BLaER1 treated with 17β-estradiol and CSF1 and Interleukin-3, amounts not matched to agents 10 nM and 100 nM (cell line): ENCODE results near the gene CTSC.

Experiments used
- H3K27ac ChIP-seq, 11 experiments: shearing (Covaris generic); formaldehyde crosslinking; 2 replicates each; pipeline ENCODE4 v1.8.1; 2022
- H3K27me3 ChIP-seq, 11 experiments: shearing (Covaris generic); formaldehyde crosslinking; 2 replicates each; pipeline ENCODE4 v1.8.1; 2022
- H3K36me3 ChIP-seq, 11 experiments: shearing (Covaris generic); formaldehyde crosslinking; 2 replicates each; pipeline ENCODE4 v1.8.1; 2022
- H3K4me1 ChIP-seq, 10 experiments: shearing (Covaris generic); formaldehyde crosslinking; 2 replicates each; pipeline ENCODE4 v1.8.1; 2022
- H3K4me2 ChIP-seq, 11 experiments: shearing (Covaris generic); formaldehyde crosslinking; 2 replicates each; pipeline ENCODE4 v1.8.1; 2022
- H3K4me3 ChIP-seq, 10 experiments: shearing (Covaris generic); formaldehyde crosslinking; 2 replicates each; pipeline ENCODE4 v1.8.1; 2022
- H3K9ac ChIP-seq, 11 experiments: shearing (Covaris generic); formaldehyde crosslinking; 2 replicates each; pipeline ENCODE4 v1.8.1; 2022
- H3K9me3 ChIP-seq, 11 experiments: shearing (Covaris generic); formaldehyde crosslinking; replicated peaks in 1 of 11; 2 replicates each; pipeline ENCODE4 v1.8.1; 2022
- H4K20me1 ChIP-seq, 11 experiments: shearing (Covaris generic); formaldehyde crosslinking; 2 replicates each; pipeline ENCODE4 v1.8.1; 2022
- Cebpa-rat ChIP-seq, 11 experiments: shearing (Covaris generic); IDR thresholded peaks; 2 replicates each; pipeline ENCODE4 v1.8.1; 2022

The CTSC gene

GRCh38 chr11:88337181-88337986, at the start of gene CTSC:
TSS of gene CTSC (minus strand) at chr11:88337736. CDS start at chr11:88337672, 64 bp downstream.
- Histone ChIP-seq H3K4me2 (peak within 1 kb of the TSS; percentile 84 to 97 (median 90)), H4K20me1 (peaks cover 6 to 36% (median 31%) of the 10 kb centered on the region in 11 experiments; a peak in 19 of 22 replicates), H3K27ac (peak within 1 kb of the TSS; percentile 93 to 99 (median 98)), H3K9me3 (no peaks in the 10 kb centered on the region; a peak in 1 of 22 replicates), H3K9ac (peak within 1 kb of the TSS; percentile 91 to 98 (median 95)), H3K27me3 (no peaks in the 10 kb centered on the region), H3K4me1 (peaks cover 35 to 60% (median 47%) of the 10 kb centered on the region in 10 experiments), H3K36me3 (peaks cover 28 to 38% (median 36%) of the 10 kb centered on the region in 11 experiments; a peak in 21 of 22 replicates), H3K4me3 (peak within 1 kb of the TSS; percentile 74 to 98 (median 88))
- TF ChIP-seq Cebpa-rat (IDR thresholded peaks at IDR 0.05) = no peak

GRCh38 chr11:88384669-88385005, 47.1 kb upstream of the CTSC start:
- Histone ChIP-seq H3K36me3 (no peaks in the 10 kb centered on the region), H3K27ac (no peak overlapping the region), H4K20me1 (no peaks in the 10 kb centered on the region), H3K9ac (no peak overlapping the region), H3K9me3 (peaks cover 0 to 9% (median 0%) of the 10 kb centered on the region in 11 experiments; a peak in 1 of 22 replicates), H3K4me1 (0 out of 20 replicates have a peak, but pooled peaks cover 0 to 4% (median 0%) of the 10 kb centered on the region in 10 experiments), H3K4me3 (no peak overlapping the region), H3K4me2 (no peak overlapping the region; a peak in 1 of 22 replicates), H3K27me3 (no peaks in the 10 kb centered on the region)
- no peak for TF ChIP-seq Cebpa-rat (IDR thresholded peaks at IDR 0.05)

GRCh38 chr11:88384004-88384668, 46.6 kb upstream of the CTSC start:
- no peak for TF ChIP-seq Cebpa-rat (IDR thresholded peaks at IDR 0.05)
- Histone ChIP-seq H3K36me3 (no peaks in the 10 kb centered on the region), H3K4me2 (no peak overlapping the region; a peak in 1 of 22 replicates), H3K4me1 (0 out of 20 replicates have a peak, but pooled peaks cover 0 to 4% (median 0%) of the 10 kb centered on the region in 10 experiments), H3K4me3 (no peak overlapping the region), H3K9ac (no peak overlapping the region), H3K9me3 (peaks cover 0 to 9% (median 0%) of the 10 kb centered on the region in 11 experiments; a peak in 1 of 22 replicates), H3K27me3 (no peaks in the 10 kb centered on the region), H4K20me1 (no peaks in the 10 kb centered on the region), H3K27ac (no peak overlapping the region)

GRCh38 chr11:88383447-88383846, 45.9 kb upstream of the CTSC start:
- peaks cover 0 to 9% (median 0%) of the 10 kb centered on the region in 11 experiments; a peak in 1 of 22 replicates for H3K9me3 ChIP-seq
- H3K36me3 ChIP-seq = no peaks in the 10 kb centered on the region
- no peak overlapping the region for H3K4me3 ChIP-seq
- no peaks in the 10 kb centered on the region for H4K20me1 ChIP-seq
- 0 out of 20 replicates have a peak, but pooled peaks cover 0 to 4% (median 0%) of the 10 kb centered on the region in 10 experiments for H3K4me1 ChIP-seq
- no peak overlapping the region for H3K27ac ChIP-seq
- no peaks in the 10 kb centered on the region for H3K27me3 ChIP-seq
- H3K4me2 ChIP-seq = no peak overlapping the region
- no peak overlapping the region for H3K9ac ChIP-seq
- no peak for TF ChIP-seq Cebpa-rat (IDR thresholded peaks at IDR 0.05)

GRCh38 chr11:88379130-88379529, 41.6 kb upstream of the CTSC start:
- Histone ChIP-seq H3K4me2 (no peak overlapping the region), H4K20me1 (no peaks in the 10 kb centered on the region), H3K9ac (no peak overlapping the region), H3K27ac (no peak overlapping the region), H3K4me1 (peaks cover 0 to 9% (median 0%) of the 10 kb centered on the region in 10 experiments; a peak in 1 of 20 replicates), H3K27me3 (no peaks in the 10 kb centered on the region), H3K4me3 (no peak overlapping the region), H3K36me3 (peaks cover 0 to under 1% (median 0%) of the 10 kb centered on the region in 11 experiments; a peak in 1 of 22 replicates), H3K9me3 (peaks cover 0 to 9% (median 0%) of the 10 kb centered on the region in 11 experiments; a peak in 1 of 22 replicates)
- TF ChIP-seq Cebpa-rat (IDR thresholded peaks at IDR 0.05) = no peak

GRCh38 chr11:88378422-88379066, 41.0 kb upstream of the CTSC start:
- peaks cover 0 to 7% (median 0%) of the 10 kb centered on the region in 11 experiments; a peak in 4 of 22 replicates for H3K36me3 ChIP-seq
- no peak overlapping the region for H3K9ac ChIP-seq
- TF ChIP-seq Cebpa-rat (IDR thresholded peaks at IDR 0.05) = no peak
- peaks cover 0 to 7% (median 0%) of the 10 kb centered on the region in 10 experiments; a peak in 1 of 20 replicates for H3K4me1 ChIP-seq
- no peak overlapping the region for H3K4me3 ChIP-seq
- no peak overlapping the region for H3K4me2 ChIP-seq
- H3K27me3 ChIP-seq = no peaks in the 10 kb centered on the region
- H3K27ac ChIP-seq = no peak overlapping the region
- H4K20me1 ChIP-seq = no peaks in the 10 kb centered on the region
- H3K9me3 ChIP-seq = peaks cover 0 to 9% (median 0%) of the 10 kb centered on the region in 11 experiments; a peak in 1 of 22 replicates

GRCh38 chr11:88377646-88378045, 40.1 kb upstream of the CTSC start:
- no peaks in the 10 kb centered on the region for H4K20me1 ChIP-seq
- H3K4me3 ChIP-seq = no peak overlapping the region
- H3K27me3 ChIP-seq = no peaks in the 10 kb centered on the region
- no peak for TF ChIP-seq Cebpa-rat (IDR thresholded peaks at IDR 0.05)
- H3K9me3 ChIP-seq = peaks cover 0 to 9% (median 0%) of the 10 kb centered on the region in 11 experiments; a peak in 1 of 22 replicates
- no peak overlapping the region for H3K27ac ChIP-seq
- H3K9ac ChIP-seq = no peak overlapping the region
- H3K4me2 ChIP-seq = no peak overlapping the region
- peaks cover 0 to 10% (median 0%) of the 10 kb centered on the region in 11 experiments; a peak in 4 of 22 replicates for H3K36me3 ChIP-seq
- H3K4me1 ChIP-seq = peaks cover 0 to 7% (median 0%) of the 10 kb centered on the region in 10 experiments; a peak in 1 of 20 replicates

GRCh38 chr11:88377144-88377543, 39.6 kb upstream of the CTSC start:
- H4K20me1 ChIP-seq = no peaks in the 10 kb centered on the region
- no peak overlapping the region for H3K27ac ChIP-seq
- peaks cover 0 to 7% (median 0%) of the 10 kb centered on the region in 10 experiments; a peak in 1 of 20 replicates for H3K4me1 ChIP-seq
- no peak overlapping the region for H3K4me2 ChIP-seq
- H3K27me3 ChIP-seq = no peaks in the 10 kb centered on the region
- no peak overlapping the region for H3K9ac ChIP-seq
- no peak for TF ChIP-seq Cebpa-rat (IDR thresholded peaks at IDR 0.05)
- peaks cover 0 to 9% (median 0%) of the 10 kb centered on the region in 11 experiments; a peak in 1 of 22 replicates for H3K9me3 ChIP-seq
- H3K36me3 ChIP-seq = peaks cover 0 to 10% (median 0%) of the 10 kb centered on the region in 11 experiments; a peak in 4 of 22 replicates
- H3K4me3 ChIP-seq = no peak overlapping the region
